Right lung (tissue), 5 donors: ENCODE measurements around the gene TSC2. TPM values are rescaled to one million over a fixed set of nuclear protein-coding genes. Genes with fewer than 3 reads are reported as not detected.

ENCODE experiments used
- DNase-seq, 2 donors: peaks; one replicate each; pipeline ENCODE4 v3.0.0-alpha.2; 2013
- polyA plus RNA-seq, 5 donors: library from polyadenylated mRNA; unstranded; fragments of 120-200 nt; gene quantifications; one replicate each; pipeline versions ENCODE4 v1.2.1 to v1.2.3, GENCODE V29; 2013; ENCODE audit warnings: inconsistent platforms in 1 of 5, low replicate concordance in 1 of 5; ENCODE audit not compliant: insufficient read length in 5 of 5, insufficient read depth in 1 of 5

The TSC2 gene
- polyA plus RNA-seq, 5 donors: 100 to 149 (median 120) TPM

DNA sequence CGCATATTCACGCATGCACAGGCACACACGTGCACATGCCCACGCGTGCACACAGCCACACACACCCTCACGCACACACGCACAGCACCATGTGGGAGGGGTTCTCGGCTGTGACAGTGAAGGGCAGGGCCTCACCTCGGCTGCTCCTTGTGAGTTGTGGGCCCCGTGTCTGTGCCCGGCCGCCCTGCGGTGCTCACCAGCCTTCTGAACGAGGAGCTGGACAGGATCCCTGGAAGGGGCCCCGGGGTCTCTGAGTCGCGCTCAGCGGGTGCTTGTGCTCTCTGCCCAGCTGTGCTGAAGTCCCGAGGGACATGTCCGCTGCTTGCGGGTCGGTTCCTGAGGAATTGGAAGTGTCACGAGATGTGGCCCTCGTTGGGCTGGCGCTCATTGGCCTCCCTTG, 16.1 kb downstream of the TSC2 start:
- DNase-seq: no peak

DNA sequence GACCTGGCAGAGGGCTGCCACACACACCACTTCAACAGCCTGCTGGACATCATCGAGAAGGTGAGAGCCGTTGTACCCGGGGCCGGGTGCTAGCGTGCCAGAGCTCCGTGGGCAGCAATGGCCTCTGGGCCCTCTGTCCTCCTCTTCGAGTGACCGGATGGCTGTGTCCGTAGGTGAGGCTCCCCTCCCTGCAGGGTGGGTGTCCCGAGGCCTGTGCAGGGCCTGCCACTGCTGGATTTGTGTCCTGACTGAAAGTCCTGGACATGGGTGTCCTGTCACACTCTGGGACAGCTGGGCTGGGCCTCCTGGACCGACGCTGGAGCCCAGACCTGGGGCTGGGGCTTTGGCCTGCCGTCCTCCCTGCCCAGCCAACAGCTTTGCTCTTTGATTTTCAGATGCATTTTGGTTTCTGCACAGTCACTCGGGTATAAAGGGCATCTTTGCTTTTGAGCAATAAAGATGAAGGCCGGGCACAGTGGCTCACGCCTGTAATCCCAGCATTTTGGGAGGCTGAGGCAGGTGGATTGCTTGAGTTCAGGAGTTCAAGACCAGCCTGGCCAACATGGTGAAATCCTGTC, 16.7 kb downstream of the TSC2 start:
- DNase-seq: no peak

DNA sequence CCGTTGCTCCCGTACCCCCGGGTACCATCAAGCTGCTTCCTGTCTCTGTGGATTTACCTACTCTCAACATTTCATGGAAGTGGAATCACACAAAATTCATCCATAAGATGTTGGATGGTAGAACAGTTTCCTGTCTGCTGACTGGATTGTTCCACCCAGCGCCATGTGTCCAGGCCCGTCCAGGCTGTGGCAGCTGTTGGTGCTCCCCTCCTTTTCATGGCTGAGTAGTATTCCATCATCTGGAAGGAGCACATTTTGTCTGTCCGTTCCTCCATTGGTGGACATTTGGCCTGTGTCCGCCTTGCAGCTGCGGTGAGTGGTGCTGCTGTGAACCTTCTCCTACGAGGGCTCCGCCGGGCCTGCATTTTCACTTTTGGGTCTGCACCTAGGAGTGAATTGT, 18.4 kb downstream of the TSC2 start:
- DNase-seq: no peak

DNA sequence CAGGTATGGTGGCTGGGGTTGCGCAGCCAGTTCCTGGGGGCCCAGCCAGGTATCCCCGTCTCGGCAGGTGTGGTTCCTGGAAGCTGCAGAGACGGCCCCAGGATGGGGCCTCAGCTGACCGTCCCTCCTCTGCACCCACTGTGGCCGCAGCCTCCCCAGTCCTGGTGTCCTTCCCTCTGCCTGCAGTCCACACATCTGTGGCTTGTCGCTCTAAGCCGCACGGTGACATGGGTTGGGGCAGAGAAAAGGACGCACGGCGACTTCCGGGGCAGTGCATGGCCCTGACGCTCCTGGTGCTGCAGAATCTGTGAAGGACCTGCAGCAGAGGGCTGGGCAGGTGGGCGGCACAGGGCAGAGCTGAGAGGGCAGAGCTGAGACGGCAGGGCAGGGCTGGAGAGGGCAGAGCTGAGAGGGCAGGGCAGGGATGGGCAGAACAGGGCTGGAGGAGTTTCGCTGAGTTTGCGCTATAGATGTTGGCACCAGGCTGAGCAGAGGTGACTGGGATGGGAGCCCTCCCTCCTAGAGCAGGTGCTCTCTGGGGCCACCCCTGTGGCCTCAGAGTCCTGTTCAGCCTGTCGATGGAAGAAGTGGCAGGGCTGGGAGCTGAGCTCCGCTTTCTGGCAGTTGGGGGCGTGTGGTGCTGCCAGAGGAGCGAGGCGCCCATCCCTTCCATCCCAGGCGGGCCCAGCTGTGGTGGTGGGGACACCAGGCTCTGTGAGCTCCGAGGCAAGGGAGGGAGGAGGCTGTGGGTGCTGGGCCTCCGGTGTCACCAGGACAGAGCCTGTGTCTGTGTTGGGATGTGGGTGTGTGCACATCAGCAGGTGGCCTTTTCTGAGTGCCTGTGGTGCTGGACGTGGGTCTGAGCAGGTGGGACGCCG, 23.0 kb downstream of the TSC2 start:
- no peak for DNase-seq

DNA sequence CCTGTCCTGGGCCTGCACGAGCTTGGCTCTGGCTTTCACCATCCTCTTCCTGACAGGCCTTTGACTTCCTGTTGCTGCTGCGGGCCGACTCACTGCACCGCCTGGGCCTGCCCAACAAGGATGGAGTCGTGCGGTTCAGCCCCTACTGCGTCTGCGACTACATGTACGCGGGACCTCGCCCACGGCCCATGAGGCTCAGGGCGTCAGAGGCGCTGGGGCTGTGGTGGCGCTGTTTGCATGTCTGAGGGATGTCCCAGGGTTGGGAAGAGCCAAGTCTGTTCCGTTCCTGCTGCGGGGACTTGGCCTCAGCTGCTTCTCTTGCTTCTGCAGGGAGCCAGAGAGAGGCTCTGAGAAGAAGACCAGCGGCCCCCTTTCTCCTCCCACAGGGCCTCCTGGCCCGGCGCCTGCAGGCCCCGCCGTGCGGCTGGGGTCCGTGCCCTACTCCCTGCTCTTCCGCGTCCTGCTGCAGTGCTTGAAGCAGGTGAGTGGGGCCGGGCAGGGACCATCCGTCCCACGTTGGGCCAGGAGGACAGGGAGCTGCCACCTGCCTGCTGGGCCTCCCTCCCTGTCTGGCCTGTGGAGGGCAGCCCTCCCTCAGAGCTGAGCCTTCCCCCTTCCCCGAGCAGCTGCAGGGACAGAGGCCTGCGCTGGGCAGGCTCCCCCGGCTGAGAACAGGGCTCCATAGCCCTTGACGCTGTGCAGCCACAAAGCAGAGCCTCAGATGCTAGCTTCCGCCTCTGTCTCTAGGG, 23.8 kb downstream of the TSC2 start:
- no peak for DNase-seq

DNA sequence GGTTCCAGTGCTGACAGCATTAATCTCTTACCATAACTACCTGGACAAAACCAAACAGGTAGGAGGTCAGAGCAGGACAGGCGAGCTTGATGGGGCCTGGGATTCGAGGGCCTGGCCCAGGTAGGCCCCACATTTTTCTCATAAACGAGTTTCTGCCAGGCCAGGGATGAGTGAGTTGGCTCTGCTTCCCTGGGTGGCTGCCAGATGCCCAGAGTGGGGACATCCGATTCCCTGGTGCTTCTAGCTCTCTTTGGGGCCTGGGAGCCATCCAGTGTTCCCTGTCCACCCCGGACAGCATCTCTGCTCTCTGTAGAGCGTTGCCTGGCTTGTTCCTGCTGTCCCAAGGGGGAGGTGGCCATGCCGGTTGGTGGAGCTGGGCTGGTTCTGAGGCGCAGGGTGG, 25.1 kb downstream of the TSC2 start:
- no peak for DNase-seq

DNA sequence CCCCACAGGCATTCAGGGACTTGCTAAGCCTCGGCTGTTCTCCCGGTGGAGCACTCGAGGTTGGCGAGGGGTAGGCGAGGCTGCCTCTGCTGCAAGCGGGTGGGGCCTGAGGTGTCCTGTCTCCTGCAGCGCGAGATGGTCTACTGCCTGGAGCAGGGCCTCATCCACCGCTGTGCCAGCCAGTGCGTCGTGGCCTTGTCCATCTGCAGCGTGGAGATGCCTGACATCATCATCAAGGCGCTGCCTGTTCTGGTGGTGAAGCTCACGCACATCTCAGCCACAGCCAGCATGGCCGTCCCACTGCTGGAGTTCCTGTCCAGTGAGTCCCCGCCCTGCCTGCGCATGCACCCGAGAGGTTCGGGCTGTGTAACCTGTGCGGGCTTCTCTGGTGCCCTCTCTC, 26.3 kb downstream of the TSC2 start:
- DNase-seq: no peak

DNA sequence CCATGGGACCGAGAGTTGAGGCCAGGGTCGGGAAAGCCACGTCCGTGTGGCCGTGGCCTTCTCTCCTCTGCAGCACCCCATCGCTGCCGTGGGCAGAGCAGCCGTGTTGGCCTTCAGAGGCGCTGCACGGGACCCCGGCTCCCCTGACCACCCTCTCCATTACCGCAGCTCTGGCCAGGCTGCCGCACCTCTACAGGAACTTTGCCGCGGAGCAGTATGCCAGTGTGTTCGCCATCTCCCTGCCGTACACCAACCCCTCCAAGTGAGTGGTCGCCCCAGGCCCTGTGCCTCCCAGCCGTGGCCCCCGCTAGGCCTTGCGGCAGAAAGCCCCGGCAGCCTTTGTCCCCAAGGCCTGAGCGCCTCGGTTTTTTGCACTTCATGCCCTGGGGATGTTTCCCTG, 27.8 kb downstream of the TSC2 start:
- no peak for DNase-seq

DNA sequence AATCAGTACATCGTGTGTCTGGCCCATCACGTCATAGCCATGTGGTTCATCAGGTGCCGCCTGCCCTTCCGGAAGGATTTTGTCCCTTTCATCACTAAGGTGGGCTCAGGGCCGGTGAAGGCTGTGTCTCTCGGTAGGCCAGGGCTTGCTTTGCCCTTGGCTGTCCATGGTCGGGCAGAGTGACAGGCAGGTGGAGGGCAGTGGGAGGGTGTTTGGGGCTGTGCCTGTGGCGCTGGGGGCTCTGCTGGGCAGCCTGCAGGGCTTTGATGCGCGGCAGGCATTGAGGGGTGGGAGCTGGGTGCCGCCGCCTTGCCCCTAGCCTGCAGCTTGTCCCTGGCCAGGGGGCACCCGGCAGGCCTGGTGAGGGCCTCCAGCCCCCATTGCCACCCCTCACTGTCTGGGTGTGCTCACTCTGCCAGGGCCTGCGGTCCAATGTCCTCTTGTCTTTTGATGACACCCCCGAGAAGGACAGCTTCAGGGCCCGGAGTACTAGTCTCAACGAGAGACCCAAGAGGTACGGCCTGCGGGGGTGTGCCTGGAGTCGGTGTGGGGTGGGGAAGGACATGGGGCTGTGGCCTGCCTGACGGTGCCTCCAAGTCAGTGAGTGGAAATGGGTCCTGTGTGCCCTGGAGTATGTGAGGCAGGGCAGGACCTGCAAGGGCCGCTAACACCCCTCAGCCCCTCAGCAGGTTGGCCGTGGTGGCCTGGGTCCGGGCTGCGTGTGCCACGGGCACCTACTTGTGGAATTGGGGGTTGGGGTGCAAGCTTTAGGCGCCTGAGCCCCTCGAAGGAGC, 28.5 kb downstream of the TSC2 start:
- no peak for DNase-seq

DNA sequence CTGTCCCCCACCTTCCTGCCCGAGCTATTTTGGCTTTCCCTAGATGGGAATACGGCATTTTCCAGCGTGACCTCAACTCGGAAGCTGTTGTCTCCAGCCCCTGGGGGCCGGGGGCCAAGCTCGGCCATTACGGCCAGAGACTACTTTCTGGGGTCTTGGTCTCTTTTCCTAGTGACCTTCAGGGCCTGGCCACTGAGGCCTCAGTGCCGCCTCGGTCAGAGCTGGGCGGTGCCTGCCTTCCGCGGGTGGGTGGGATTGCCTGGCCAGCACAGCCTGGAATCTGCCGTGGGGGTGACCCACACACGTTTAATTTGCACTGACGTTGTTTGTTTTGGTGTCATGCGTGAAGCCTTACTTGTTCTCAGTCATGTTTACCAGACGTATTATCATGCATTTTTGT, 29.2 kb downstream of the TSC2 start:
- no peak for DNase-seq

DNA sequence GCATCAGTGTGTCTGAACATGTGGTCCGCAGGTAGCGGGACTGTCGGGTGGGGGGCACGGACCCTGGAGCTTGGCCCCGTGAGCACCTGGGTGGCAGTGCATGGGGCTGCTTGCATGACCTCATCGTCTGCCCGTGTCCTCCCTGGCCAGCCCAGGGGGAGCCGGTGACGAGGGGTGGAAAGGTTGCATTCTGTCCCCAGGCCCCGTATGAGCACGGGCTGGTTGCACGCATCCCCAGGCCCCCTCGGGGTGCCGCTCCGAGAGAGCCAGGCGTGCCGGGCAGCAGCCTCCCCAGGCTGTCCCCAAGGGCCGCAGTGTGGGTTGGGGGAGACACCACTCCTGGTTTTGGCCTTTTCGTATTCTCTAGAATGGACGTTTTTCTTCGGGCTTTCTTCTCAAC, 29.9 kb downstream of the TSC2 start:
- DNase-seq: no peak

DNA sequence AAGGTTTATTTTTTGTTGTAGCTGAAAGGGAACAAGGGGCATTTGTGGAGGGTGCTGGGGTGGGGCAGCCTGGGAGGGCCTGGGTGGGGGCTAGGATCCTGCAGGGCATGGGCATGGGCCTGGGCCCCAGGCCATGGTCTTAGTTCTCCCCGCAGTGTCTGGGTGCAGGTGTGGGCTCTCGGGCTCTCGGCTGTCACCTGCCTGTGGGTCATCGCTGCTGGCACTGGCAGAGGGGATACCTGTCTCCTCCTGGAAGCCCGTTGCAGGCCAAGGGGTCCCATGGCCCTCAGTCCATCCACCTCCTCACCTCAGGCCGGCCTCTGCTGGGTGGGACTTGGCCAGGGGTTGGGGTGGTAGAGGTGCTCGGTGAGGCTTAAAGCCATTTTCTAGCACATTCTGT, 30.3 kb downstream of the TSC2 start:
- no peak for DNase-seq

DNA sequence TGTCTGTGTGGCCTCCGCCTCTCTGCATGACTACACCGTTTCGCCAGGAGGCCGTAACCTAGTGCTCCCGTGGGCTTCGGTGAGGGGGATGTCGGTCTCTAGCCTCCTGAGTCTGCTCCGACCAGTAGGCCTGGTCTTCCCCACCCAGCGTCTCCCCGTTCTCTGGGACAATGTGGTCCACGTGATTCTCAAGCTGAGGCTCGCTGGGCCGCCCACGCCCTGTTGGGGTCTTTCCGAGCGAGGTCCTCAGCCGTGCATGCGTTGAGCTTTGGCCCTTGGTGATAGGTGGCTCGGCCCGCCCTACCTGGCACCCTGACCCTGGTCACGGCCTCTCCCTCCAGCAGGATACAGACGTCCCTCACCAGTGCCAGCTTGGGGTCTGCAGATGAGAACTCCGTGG, 30.9 kb downstream of the TSC2 start:
- DNase-seq: no peak

DNA sequence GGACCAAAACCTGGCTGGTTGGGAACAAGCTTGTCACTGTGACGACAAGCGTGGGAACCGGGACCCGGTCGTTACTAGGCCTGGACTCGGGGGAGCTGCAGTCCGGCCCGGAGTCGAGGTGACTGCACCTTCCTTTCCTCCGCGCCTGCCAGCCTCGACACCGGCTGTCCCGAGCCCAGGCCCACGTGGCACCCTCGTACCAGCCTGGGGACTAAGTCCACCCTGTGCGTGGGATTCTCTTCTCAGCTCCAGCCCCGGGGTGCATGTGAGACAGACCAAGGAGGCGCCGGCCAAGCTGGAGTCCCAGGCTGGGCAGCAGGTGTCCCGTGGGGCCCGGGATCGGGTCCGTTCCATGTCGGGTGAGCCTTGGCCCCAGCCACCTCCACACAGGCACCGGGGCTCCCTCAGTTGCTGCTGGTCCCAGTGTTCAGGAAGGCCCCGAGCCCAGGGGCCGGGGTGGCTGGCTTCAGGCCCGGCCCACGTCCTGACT, 31.6 kb downstream of the TSC2 start:
- no peak for DNase-seq

DNA sequence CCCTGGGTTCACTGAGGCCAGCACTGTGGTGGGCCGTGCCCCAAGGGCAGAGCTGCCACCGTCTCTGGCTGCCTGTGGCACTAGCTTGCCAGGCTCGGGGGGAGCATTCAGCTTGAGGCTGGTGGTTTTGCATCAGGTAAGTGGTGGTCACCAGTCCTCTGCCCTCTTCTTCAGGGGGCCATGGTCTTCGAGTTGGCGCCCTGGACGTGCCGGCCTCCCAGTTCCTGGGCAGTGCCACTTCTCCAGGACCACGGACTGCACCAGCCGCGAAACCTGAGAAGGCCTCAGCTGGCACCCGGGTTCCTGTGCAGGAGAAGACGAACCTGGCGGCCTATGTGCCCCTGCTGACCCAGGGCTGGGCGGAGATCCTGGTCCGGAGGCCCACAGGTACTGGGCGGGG, 32.2 kb downstream of the TSC2 start:
- no peak for DNase-seq

DNA sequence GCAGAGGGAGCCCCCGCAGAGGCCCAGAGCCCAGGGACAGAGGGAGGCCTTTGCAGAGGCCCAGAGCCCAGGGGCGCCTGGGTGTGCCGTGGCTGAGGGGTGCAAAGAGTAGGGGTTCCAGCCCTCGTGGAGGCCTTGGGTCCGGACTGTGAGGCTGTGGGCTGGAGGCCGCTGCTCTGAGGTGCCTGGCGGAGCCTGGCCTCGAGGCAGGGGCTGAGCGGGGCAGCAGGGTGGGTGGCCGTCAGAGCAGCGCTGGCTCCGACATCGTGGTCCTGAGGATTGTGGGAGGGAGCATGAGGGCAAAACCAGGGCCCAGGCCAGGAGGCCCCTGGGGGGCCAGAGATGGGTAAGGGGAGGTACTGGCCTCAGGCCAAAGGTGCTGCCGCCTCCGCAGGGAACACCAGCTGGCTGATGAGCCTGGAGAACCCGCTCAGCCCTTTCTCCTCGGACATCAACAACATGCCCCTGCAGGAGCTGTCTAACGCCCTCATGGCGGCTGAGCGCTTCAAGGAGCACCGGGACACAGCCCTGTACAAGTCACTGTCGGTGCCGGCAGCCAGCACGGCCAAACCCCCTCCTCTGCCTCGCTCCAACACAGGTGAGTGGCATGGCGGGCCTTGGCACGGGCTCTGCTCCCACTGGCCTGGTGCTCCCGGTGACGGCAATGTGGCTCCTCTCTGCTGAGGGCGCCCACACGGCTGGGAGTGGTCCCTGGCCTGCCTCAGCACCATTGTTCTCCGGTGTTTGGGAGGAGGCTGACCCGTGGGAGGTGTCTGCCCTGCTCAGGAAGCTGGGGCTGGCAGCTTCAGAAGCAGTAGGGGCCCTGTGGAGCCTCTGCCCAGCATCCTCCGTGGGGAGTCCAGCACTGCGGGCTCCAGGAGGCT, 33.7 kb downstream of the TSC2 start:
- DNase-seq: no peak

DNA sequence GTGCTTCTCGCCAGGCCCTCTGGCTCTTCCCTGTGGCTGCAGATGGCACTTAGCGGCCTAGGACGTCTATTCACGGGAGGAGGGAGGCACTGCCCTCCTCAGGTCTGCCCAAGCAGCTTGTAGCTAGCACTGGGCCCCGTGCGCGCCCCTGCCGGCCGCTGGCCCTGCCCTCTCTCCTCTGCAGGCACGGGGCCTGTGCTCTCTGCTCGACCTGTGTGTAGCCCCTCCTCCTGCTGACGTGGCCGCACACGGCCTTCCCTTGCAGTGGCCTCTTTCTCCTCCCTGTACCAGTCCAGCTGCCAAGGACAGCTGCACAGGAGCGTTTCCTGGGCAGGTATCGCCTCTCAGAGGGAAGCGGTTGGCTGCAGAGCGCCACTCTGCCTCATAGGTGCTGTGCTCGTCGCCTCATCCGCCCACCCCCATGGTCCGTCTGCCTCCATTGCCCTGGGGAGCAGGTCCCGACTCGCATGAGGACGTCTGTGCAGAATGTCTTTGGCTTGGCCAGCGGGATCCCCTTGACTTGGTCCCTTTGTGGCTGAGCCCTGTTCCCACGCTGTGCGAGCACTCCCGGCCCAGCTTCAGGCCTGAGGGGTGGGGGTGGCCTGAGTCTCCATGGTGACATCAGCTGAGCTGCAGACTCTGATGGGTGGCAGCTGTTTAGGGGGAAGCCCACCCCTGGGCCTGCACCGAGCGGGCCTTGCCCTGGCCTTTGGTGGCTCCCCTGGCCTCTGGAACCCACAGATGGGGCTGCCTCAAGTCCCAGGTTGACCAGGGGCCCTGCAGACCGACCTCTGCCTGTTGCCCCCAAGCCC, 34.6 kb downstream of the TSC2 start:
- DNase-seq: peak; percentile 74 to 78

DNA sequence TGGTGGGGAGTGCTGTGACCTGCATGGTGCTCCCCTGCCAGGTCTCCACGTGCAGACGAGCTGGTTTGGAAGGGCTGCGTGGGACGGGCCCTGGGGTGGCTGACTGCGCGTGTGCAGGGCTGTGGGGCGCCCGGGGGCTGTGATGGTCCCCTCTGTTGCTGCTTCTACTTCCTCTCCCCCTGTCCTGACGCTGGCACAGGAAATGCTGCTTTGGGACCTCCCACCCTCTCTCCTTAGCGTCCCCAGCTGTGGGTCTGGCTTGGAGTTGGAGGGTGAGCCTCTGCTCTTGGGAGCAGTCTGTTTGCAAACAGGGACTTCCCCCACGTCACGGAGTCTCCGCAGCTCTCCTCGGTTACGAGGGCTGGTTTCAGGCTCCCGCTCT, 35.2 kb downstream of the TSC2 start:
- DNase-seq: peak; percentile 87 to 88

DNA sequence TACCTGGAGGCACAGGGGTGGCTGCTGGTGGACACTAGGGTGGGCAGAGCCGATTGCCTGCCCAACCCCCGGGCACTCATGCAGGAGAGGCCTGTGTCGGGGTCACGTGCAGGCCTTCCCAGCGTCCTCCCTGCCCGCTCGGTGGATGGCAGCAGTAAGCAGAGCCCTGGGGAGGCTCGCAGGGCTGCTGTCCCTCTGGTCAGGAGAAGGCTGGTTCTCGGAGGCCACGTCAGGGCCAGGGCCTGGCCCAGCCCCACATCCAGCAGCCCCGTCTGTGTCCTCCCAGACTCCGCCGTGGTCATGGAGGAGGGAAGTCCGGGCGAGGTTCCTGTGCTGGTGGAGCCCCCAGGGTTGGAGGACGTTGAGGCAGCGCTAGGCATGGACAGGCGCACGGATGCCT, 35.6 kb downstream of the TSC2 start:
- no peak for DNase-seq
